Mesodermal cell (in vitro differentiated cells): Measurements from ENCODE around the gene LCP2.

ENCODE experiments used
- H3K27ac ChIP-seq: 2 replicates; pipeline ENCODE4 v1.7.0; 2013; ENCODE audit warnings: mild to moderate bottlenecking, low read depth, low read length, moderate library complexity; ENCODE audit not compliant: severe bottlenecking
- H3K36me3 ChIP-seq: 2 replicates; pipeline ENCODE4 v1.7.1; 2013; ENCODE audit warnings: mild to moderate bottlenecking, low read length, moderate library complexity; ENCODE audit not compliant: control insufficient read depth, insufficient read depth
- H3K4me1 ChIP-seq: one replicate; pipeline ENCODE4 v1.7.1; 2013; ENCODE audit warnings: mild to moderate bottlenecking, low read length; ENCODE audit not compliant: insufficient read depth, control insufficient read depth, poor library complexity, severe bottlenecking
- H3K4me3 ChIP-seq: 2 replicates; pipeline ENCODE4 v1.7.0; 2013; ENCODE audit warnings: low read length, control low read depth, mild to moderate bottlenecking; ENCODE audit not compliant: insufficient read depth, poor library complexity, severe bottlenecking; ENCODE audit errors: extremely low read depth
- H3K9me3 ChIP-seq: 2 replicates; pipeline ENCODE4 v1.7.1; 2013; ENCODE audit warnings: mild to moderate bottlenecking, low read length, moderate library complexity; ENCODE audit not compliant: control insufficient read depth
- WGBS, 2 experiments: methylation state at CpG; one replicate each; pipeline ENCODE4 v1.1.5; 2013; ENCODE audit warnings: missing lambda C conversion rate in 2 of 2; ENCODE audit not compliant: insufficient coverage in 2 of 2; 5-methylcytosine and 5-hydroxymethylcytosine counted together

LCP2 gene

DNA sequence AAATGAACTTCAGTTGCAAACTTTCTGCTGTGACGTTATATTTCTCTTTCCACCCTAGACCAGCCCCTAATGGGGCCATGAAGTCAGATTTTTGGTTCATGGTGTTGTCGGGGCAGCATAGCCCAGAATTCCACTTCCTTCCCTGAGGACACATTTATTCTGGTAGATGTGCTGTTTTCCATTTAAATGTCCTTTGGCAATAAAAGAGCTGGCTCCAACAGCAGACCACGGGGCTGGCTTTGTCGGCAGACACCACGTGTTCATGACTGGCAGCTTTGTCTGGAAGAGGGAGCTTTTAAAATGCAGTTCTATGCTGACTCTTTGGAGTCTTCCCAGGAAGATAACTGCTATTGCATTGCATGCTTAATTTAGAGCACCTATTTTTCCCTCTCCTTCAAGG, 17.6 kb upstream of the LCP2 start:
- Histone ChIP-seq H3K4me3 (no peak overlapping the region), H3K27ac (no peak overlapping the region), H3K4me1 (peaks cover 8% of the 10 kb centered on the region), H3K9me3 (no peaks in the 10 kb centered on the region), H3K36me3 (no peaks in the 10 kb centered on the region)
- 10 to 35% methylated on average over 3 of the region's 5 CpGs for WGBS, 2 experiments

DNA sequence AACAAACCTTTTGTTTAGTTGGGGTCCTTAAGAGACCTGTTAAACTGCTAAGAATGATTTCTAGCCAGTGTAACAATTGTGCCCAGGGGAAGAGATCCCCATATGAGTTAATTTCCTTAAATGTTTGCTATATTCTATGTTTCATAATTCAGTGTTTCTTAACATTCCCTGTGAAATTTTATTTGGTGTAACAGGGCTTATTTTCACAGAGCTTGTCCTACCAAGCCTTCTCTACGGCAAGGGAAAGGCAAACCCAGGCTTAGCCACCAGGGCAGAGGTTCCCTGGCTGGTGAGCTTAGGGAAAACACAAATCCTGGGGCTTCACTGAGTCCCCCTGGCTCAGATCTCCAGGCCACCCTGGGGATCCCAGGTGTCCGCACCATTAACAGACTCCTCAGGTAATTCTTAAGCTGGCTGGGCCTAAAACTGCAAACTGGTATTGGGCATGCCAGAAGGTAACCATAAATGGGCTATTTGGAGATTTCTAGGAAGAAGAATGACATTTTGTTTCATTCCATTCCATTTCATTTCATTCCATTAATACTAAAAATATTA, 17.0 kb upstream of the LCP2 start:
- no peak overlapping the region for H3K4me3 ChIP-seq
- 73 to 74% methylated on average over 2 of the region's 2 CpGs for WGBS, 2 experiments
- H3K36me3 ChIP-seq: no peaks in the 10 kb centered on the region
- H3K9me3 ChIP-seq: no peaks in the 10 kb centered on the region
- no peak overlapping the region for H3K27ac ChIP-seq
- H3K4me1 ChIP-seq: peaks cover 8% of the 10 kb centered on the region

DNA sequence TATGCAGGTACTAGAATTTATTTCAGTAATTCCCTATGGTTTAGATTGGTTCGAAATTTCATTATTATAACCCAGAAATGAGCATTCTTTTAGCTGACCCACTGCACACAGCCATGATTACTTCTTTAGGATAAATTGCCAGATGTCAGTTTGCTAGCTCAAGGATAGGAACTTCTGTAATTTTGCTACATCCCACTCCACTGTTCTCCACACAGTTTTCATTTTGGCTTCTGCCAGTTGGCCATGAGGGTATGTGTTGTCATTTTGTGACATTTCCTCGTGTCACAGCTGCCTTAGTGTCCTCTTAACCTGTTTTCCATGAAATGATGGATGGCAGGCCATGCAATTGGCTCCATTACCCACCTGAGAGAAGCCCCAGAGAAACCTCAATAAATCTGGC, 16.2 kb upstream of the LCP2 start:
- H3K4me1 ChIP-seq: peaks cover 8% of the 10 kb centered on the region
- H3K27ac ChIP-seq: no peak overlapping the region
- no peaks in the 10 kb centered on the region for H3K36me3 ChIP-seq
- no peaks in the 10 kb centered on the region for H3K9me3 ChIP-seq
- 100% methylated on average over 1 of the region's 2 CpGs; no CpG with 5 or more reads in 1 of the 2 experiments for WGBS, 2 experiments
- no peak overlapping the region for H3K4me3 ChIP-seq

DNA sequence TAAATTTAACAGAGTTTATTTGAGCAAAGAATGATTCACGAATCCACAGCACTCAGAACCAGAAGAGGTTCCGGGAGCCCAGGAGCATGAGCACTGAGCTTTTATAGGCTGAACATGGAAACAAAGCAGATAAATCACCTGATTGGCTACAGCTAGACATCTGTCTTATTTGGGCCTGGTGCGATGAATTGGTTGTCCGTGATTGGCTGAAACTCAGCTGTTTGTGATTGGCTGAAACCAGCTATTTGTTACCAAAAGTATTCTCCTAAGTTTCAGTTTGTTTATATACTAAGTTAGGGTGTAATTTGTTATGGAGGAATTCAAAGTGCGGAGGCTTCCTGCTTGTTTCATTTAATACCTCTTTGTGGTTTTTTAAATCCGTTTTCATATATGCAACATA, 15.8 kb upstream of the LCP2 start:
- Histone ChIP-seq H3K36me3 (no peaks in the 10 kb centered on the region), H3K4me3 (no peak overlapping the region), H3K4me1 (peaks cover 8% of the 10 kb centered on the region), H3K9me3 (no peaks in the 10 kb centered on the region), H3K27ac (no peak overlapping the region)
- WGBS, 2 experiments: 96 to 98% methylated on average over 4 of the region's 6 CpGs

DNA sequence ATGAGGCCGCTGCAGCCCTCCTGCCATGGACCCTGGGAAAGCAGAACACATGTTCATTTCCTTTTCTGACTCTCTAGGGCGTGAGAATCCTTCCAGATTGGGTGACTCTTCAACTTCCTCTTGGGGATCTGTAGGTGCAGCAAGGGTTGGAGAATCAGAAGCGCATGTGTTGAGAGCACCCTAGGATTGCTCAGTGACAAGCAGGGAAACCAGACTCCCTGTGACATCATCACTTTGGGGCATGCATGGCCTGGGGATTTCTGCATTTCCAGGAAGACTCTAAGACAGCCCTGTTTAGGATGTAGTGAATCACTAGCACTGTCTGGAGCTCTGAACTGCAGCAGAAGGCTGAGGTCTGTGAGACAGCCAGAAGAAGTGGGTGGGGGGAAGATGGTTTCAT, 15.1 kb upstream of the LCP2 start:
- H3K4me3 ChIP-seq: no peak overlapping the region
- peaks cover 8% of the 10 kb centered on the region for H3K4me1 ChIP-seq
- peak overlapping the region; percentile 39 for H3K27ac ChIP-seq
- no peaks in the 10 kb centered on the region for H3K36me3 ChIP-seq
- no peaks in the 10 kb centered on the region for H3K9me3 ChIP-seq
- WGBS, 2 experiments: 87 to 100% methylated on average over 3 of the region's 3 CpGs

DNA sequence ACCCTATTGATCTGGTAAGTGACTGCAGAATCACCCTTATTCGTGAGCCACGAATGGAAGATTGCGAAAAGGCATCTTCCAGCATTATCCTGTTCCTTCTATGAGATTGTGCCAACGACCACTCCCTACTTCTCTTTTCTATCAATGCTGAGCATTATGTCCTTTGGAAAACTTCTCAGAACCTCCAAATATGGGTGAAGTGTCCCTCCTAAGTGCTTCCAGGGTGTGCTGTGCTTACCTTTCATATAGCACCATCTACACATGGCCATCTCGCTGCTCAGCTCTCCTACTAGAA, 14.7 kb upstream of the LCP2 start:
- Histone ChIP-seq H3K27ac (peak overlapping the region; percentile 39), H3K4me1 (peaks cover 8% of the 10 kb centered on the region), H3K4me3 (no peak overlapping the region), H3K9me3 (no peaks in the 10 kb centered on the region), H3K36me3 (no peaks in the 10 kb centered on the region)
- 91 to 100% methylated on average over 5 of the region's 5 CpGs for WGBS, 2 experiments

DNA sequence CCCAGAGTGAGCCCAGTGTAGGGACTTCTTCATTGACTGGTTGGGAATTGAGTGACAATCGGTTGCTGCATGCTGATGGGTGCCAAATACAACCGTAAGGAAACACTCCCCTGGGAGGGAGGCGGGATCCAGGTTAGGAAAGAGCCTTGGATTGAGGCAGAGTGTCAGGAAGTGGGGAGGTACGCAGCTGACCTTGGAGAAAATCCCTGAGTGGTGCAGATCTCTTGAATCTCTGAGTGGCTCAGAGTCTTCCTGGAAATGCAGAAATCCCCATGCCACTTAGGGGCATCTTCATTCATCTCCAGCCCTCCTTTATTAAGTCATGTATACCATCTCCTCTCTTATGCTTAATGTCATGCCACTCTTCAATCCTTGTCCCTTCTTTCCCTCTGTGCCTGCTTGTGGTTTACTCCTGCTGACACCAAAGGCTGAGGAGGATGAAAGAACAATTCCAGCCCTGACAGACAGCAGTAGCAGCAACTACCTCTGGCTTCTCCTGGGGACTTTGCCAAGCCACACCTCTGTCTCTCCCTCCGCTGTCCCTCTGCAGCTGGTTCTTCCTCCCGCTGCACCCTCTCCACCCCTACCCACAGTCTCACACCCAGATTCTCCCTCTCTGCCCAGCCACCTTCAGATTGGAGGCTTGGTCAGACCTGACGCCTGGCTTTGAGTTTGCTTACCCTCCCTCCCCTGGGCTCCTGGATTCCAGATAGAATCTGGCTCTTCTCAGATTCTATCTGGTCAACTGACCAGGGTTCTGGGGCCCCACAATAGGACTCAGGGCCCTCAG, 14.1 kb upstream of the LCP2 start:
- Histone ChIP-seq H3K9me3 (no peaks in the 10 kb centered on the region), H3K27ac (peak overlapping the region; percentile 39)
- 83 to 90% methylated on average over 7 of the region's 7 CpGs for WGBS, 2 experiments

DNA sequence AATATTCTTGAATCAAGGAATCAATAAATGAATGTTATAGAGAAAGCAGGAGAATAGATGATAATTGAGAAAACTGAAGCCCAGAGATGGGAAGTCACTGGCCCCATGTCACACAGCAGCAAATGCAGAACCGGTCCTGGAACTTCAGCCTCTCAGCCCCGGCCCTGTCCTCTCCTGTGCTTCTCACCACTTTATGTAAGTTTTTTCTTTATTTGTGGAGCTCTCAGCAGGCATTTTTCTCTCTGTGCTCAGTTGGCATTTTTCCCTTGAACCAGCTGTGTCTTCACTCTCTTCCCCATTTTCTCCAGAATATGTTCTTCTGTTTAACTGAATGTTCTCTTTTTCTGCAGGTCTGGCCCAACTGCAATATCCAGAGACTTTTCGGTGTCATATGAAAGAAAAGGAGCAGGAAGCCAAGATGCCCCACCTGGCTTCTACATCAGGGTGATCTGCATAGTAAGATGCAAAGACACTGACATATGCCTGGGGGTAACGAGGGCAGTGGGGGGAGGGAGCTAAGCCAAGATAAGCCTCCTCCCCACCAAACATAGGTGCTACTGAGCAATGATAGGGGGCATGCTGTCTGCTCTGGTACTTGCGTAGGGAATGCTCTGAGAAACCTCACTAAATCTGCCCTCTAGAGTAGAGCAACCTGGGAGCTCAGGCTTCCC, 12.8 kb upstream of the LCP2 start:
- Histone ChIP-seq H3K9me3 (no peaks in the 10 kb centered on the region), H3K36me3 (no peaks in the 10 kb centered on the region), H3K27ac (no peak overlapping the region), H3K4me3 (no peak overlapping the region), H3K4me1 (peaks cover 8% of the 10 kb centered on the region)
- 86 to 90% methylated on average over 3 to 4 of the region's 5 CpGs for WGBS, 2 experiments

More for the DNA sequence above, 14.1 kb upstream of the LCP2 start:
- H3K4me3 ChIP-seq: no peak overlapping the region
- peaks cover 8% of the 10 kb centered on the region for H3K4me1 ChIP-seq
- H3K36me3 ChIP-seq: no peaks in the 10 kb centered on the region

DNA sequence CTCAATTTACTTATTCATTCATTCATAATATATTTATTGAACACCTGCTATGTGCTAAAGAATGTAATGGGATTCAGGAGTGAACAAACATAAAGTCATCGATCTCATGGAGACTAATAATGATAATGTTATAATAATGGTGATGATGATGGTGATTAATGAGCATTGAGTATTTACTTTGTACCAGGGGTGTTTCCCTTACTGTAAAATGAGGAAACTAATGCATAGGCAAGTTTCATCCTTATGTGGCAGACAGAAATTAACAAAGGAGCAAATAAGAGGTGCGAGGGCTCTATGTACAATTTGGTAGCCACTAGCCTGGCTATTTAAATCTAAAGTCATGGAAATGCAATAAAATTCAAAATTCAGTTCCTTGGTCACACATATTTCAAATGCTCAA, 11.1 kb upstream of the LCP2 start:
- H3K4me3 ChIP-seq: no peak overlapping the region
- H3K4me1 ChIP-seq: peaks cover 8% of the 10 kb centered on the region
- 92 to 94% methylated on average over 2 of the region's 2 CpGs for WGBS, 2 experiments
- H3K27ac ChIP-seq: no peak overlapping the region
- H3K36me3 ChIP-seq: no peaks in the 10 kb centered on the region
- H3K9me3 ChIP-seq: peaks cover 4% of the 10 kb centered on the region

DNA sequence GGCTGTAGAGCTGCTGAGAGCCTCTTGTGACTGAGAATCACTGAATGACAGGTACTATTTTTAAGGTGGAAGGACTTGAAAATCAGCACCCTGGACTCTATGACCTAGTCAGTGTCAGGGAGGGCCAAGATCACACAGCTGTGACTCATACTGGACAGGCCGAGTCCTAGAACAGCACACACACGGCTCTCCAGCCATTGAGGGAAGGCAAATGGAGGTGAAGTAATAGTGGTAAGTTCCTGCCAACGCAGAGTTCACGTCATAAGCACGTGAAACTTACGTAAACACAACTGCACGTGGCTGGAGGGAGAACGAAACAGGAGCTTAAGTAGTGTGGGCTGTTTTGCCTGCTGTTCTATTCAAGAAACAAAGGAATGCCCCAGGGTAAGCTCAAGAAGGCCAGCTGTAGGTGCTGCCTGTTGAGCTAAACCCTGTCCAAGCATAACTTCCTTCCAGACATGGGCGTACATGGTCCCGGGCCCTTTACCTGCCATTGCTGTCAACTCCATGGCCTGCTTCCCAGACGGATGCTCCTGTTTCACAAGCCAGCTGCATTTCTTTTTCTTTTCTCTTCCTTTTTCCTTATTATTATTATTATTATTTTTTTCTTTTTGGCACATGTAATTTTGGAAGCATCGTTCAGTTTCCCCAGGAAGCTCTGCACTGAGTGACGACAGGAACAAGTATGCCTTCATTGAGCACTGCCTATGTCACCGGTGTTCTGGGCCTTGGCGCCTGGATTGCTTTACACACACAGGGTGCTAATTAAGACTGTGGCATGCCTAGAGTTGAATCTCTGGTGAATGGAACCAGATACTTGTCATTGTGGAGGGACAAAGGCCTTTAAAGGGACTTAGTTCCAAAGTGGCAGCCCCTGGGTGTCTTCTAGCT, 10.2 kb upstream of the LCP2 start:
- Histone ChIP-seq H3K9me3 (peaks cover 4% of the 10 kb centered on the region), H3K27ac (no peak overlapping the region), H3K36me3 (no peaks in the 10 kb centered on the region), H3K4me1 (peaks cover 13% of the 10 kb centered on the region), H3K4me3 (no peak overlapping the region)
- WGBS, 2 experiments: 83 to 86% methylated on average over 12 to 14 of the region's 15 CpGs
